IMR-90 (cell line): ENCODE data around the gene FXYD6.

ENCODE experiments used
- BHLHE40 ChIP-seq: fragments of 150-350 bp; IDR thresholded peaks from 2 replicates; pipeline ENCODE4 v1.6.1; 2016; ENCODE audit warnings: mild to moderate bottlenecking, low read depth, low read length
- CEBPB ChIP-seq: IDR thresholded peaks from 2 replicates; pipeline ENCODE4 v1.6.1; 2012; ENCODE audit warnings: low read depth, low read length, improper control_type of control experiment
- CHD1 ChIP-seq: IDR thresholded peaks from 2 replicates; pipeline ENCODE4 v1.6.1; 2012; ENCODE audit warnings: low read depth, low read length, improper control_type of control experiment
- FOS ChIP-seq: fragments of 150-350 bp; IDR thresholded peaks from 2 replicates; pipeline ENCODE4 v1.6.1; 2016; ENCODE audit warnings: low read depth, low read length
- MAFK ChIP-seq: IDR thresholded peaks from 2 replicates; pipeline ENCODE4 v1.6.1; 2012; ENCODE audit warnings: low read depth, low read length, improper control_type of control experiment
- MXI1 ChIP-seq: IDR thresholded peaks from 2 replicates; pipeline ENCODE4 v1.6.1; 2012; ENCODE audit warnings: low read depth, mild to moderate bottlenecking, low read length, moderate library complexity, borderline replicate concordance
- NFE2L2 ChIP-seq: fragments of 150-350 bp; IDR thresholded peaks from 2 replicates; pipeline ENCODE4 v1.6.1; 2016; ENCODE audit warnings: low read depth, mild to moderate bottlenecking, low read length
- POLR2A ChIP-seq: IDR thresholded peaks from 2 replicates; pipeline ENCODE4 v1.6.1; 2012; ENCODE audit warnings: mild to moderate bottlenecking, low read depth, low read length
- RAD21 ChIP-seq: IDR thresholded peaks from 2 replicates; pipeline ENCODE4 v1.6.1; 2012; ENCODE audit warnings: low read length, improper control_type of control experiment
- RFX5 ChIP-seq: IDR thresholded peaks from 2 replicates; pipeline ENCODE4 v1.8.0; 2012; ENCODE audit warnings: low read depth, mild to moderate bottlenecking, low read length, moderate library complexity
- SMC3 ChIP-seq: fragments of 150-350 bp; IDR thresholded peaks from 2 replicates; pipeline ENCODE4 v1.6.1; 2016; ENCODE audit warnings: low read depth, mild to moderate bottlenecking, antibody characterized with exemption, low read length, moderate library complexity
- TF ChIP-seq, protein P1 (sequence below): conservative IDR thresholded peaks from 2 replicates; pipeline ENCODE4 v1.5.1; 2012; ENCODE audit warnings: mild to moderate bottlenecking, low read depth, low read length, improper control_type of control experiment

DNA sequence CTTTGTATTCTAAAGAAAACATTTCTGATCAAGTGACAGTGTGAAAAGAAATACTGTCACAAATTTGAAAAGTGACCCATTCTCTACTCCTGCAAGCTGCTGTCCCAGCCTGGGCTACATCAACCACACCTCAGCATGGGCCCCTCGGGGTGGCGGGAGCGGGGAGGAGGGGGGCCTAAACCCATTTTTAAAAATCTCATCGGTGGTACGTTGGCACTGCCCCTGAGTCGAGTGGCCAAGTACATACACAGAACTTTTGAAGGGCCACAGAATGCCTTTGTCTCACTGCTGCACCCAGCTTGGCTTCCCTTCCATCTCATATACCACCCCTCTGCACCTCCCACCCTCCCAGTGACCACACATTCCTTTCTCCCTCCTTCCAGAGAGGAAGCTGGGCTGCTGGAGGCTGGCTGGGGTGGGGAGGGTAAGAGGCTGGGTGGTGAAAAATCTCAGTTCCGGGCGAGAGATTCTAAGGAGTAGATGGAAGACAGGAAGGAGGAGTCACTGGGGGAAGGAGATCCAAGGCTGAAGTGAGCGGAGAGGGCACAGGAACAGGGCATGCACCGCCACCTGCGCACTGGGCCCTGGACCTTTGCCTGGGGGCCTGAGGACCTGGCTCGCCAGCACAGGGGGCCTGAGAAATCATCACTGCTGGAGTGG is 21.1 kb downstream of the FXYD6 start:
- TF ChIP-seq, protein P1, sequence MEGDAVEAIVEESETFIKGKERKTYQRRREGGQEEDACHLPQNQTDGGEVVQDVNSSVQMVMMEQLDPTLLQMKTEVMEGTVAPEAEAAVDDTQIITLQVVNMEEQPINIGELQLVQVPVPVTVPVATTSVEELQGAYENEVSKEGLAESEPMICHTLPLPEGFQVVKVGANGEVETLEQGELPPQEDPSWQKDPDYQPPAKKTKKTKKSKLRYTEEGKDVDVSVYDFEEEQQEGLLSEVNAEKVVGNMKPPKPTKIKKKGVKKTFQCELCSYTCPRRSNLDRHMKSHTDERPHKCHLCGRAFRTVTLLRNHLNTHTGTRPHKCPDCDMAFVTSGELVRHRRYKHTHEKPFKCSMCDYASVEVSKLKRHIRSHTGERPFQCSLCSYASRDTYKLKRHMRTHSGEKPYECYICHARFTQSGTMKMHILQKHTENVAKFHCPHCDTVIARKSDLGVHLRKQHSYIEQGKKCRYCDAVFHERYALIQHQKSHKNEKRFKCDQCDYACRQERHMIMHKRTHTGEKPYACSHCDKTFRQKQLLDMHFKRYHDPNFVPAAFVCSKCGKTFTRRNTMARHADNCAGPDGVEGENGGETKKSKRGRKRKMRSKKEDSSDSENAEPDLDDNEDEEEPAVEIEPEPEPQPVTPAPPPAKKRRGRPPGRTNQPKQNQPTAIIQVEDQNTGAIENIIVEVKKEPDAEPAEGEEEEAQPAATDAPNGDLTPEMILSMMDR: no peak
- TF ChIP-seq MAFK (no peak), POLR2A (no peak), CEBPB (no peak), BHLHE40 (no peak), MXI1 (no peak), CHD1 (no peak), RFX5 (no peak), RAD21 (no peak), SMC3 (no peak), FOS (no peak), NFE2L2 (no peak)
